Measurements from ENCODE around the gene EXOC4.

EXOC4 gene

GRCh38 chr7:133950855-133951254 is 698.0 kb downstream of the EXOC4 start:
- no peaks in the 10 kb centered on the region for H3K79me2 ChIP-seq (ENCODE audit: control insufficient read depth, low read length)
- no peaks in the 10 kb centered on the region for H3K4me1 ChIP-seq (ENCODE audit: control insufficient read depth, low read length)
- no peaks in the 10 kb centered on the region for H4K20me1 ChIP-seq (ENCODE audit: control insufficient read depth, insufficient read depth, low read depth, low read length)
- no peaks in the 10 kb centered on the region for H3K27me3 ChIP-seq (ENCODE audit: control insufficient read depth, low read length)
- no peak overlapping the region for H3K4me3 ChIP-seq (ENCODE audit: low read length)
- H3F3A ChIP-seq (ENCODE audit: control insufficient read depth, insufficient read depth): no peaks in the 10 kb centered on the region
- H3K27ac ChIP-seq (ENCODE audit: low read depth, low read length): no peak overlapping the region
- H3K4me2 ChIP-seq (ENCODE audit: low read length): no peak overlapping the region
- no peaks in the 10 kb centered on the region for H3K36me3 ChIP-seq (ENCODE audit: control insufficient read depth, low read length)
- no peaks in the 10 kb centered on the region for H3K9me2 ChIP-seq (replicated peaks; ENCODE audit: control insufficient read depth, low read length)
- TF ChIP-seq EZH2phosphoT487 (IDR thresholded peaks at IDR 0.05; ENCODE audit: borderline replicate concordance, low read length) (no peak), CTCF (IDR thresholded peaks at IDR 0.05; ENCODE audit: low read depth, low read length, poor library complexity, severe bottlenecking) (no peak)
- H3K9me3 ChIP-seq (ENCODE audit: control insufficient read depth, insufficient read depth, low read length): peaks cover 12% of the 10 kb centered on the region; the same call in 1 of the 2 replicates

- Histone ChIP-seq H3K27me3 (ENCODE audit: control insufficient read depth, low read length) (no peaks in the 10 kb centered on the region), H3F3A (ENCODE audit: control insufficient read depth, insufficient read depth) (no peaks in the 10 kb centered on the region), H3K9me3 (ENCODE audit: control insufficient read depth, insufficient read depth, low read length) (peaks cover 12% of the 10 kb centered on the region; the same call in 1 of the 2 replicates), H3K4me2 (ENCODE audit: low read length) (no peak overlapping the region), H3K4me1 (ENCODE audit: control insufficient read depth, low read length) (no peaks in the 10 kb centered on the region), H3K27ac (ENCODE audit: low read depth, low read length) (no peak overlapping the region), H3K4me3 (ENCODE audit: low read length) (no peak overlapping the region), H3K79me2 (ENCODE audit: control insufficient read depth, low read length) (no peaks in the 10 kb centered on the region), H3K36me3 (ENCODE audit: control insufficient read depth, low read length) (no peaks in the 10 kb centered on the region), H3K9me2 (replicated peaks; ENCODE audit: control insufficient read depth, low read length) (no peaks in the 10 kb centered on the region), H4K20me1 (ENCODE audit: control insufficient read depth, insufficient read depth, low read depth, low read length) (no peaks in the 10 kb centered on the region)
- no peak for TF ChIP-seq CTCF (IDR thresholded peaks at IDR 0.05; ENCODE audit: low read depth, low read length, poor library complexity, severe bottlenecking)
- TF ChIP-seq EZH2phosphoT487 (IDR thresholded peaks at IDR 0.05; ENCODE audit: borderline replicate concordance, low read length): no peak
Observed at GRCh38 chr7:133955208-133955607, 702.3 kb downstream of the EXOC4 start.

GRCh38 chr7:133957845-133958244 is 705.0 kb downstream of the EXOC4 start:
- no peaks in the 10 kb centered on the region for H4K20me1 ChIP-seq (ENCODE audit: control insufficient read depth, insufficient read depth, low read depth, low read length)

More at GRCh38 chr7:133957845-133958244, 705.0 kb downstream of the EXOC4 start:
- Histone ChIP-seq H3K9me3 (ENCODE audit: control insufficient read depth, insufficient read depth, low read length) (peaks cover 12% of the 10 kb centered on the region; the same call in 1 of the 2 replicates), H3K4me3 (ENCODE audit: low read length) (no peak overlapping the region), H3K9me2 (replicated peaks; ENCODE audit: control insufficient read depth, low read length) (no peaks in the 10 kb centered on the region), H3F3A (ENCODE audit: control insufficient read depth, insufficient read depth) (no peaks in the 10 kb centered on the region), H3K79me2 (ENCODE audit: control insufficient read depth, low read length) (no peaks in the 10 kb centered on the region), H3K27me3 (ENCODE audit: control insufficient read depth, low read length) (no peaks in the 10 kb centered on the region), H3K27ac (ENCODE audit: low read depth, low read length) (no peak overlapping the region), H3K4me1 (ENCODE audit: control insufficient read depth, low read length) (no peaks in the 10 kb centered on the region), H3K36me3 (ENCODE audit: control insufficient read depth, low read length) (no peaks in the 10 kb centered on the region), H3K4me2 (ENCODE audit: low read length) (no peak overlapping the region)
- TF ChIP-seq CTCF (IDR thresholded peaks at IDR 0.05; ENCODE audit: low read depth, low read length, poor library complexity, severe bottlenecking) (no peak), EZH2phosphoT487 (IDR thresholded peaks at IDR 0.05; ENCODE audit: borderline replicate concordance, low read length) (no peak)

Measured in DOHH2 (cell line).